B cell (primary cell): ENCODE results near the gene WDR64. TPM values are rescaled to one million over a fixed set of nuclear protein-coding genes. Genes with fewer than 3 reads are reported as not detected.

ENCODE experiments used
- ATAC-seq: fragments of 200-7000 bp; cut with Tn5 transposase; one replicate; pipeline ENCODE4 v1.10.0; 2021; ENCODE audit warnings: low read depth, mild to moderate bottlenecking, moderate number of reproducible peaks, moderate library complexity
- CTCF ChIA-PET: fragments of 350-600 bp; sonication (Branson Sonifier 250); formaldehyde crosslinking; loops from one replicate; lab custom pipeline; 2021; ENCODE audit warnings: antibody characterized with exemption, inconsistent platforms; lab: Charles Lee
- POLR2A ChIA-PET: fragments of 350-600 bp; sonication (Branson Sonifier 250); formaldehyde crosslinking; loops from one replicate; lab custom pipeline; 2021; ENCODE audit warnings: antibody characterized with exemption; lab: Charles Lee
- DNase-seq: peaks from one replicate; pipeline ENCODE4 v3.0.0; 2013
- H2AFZ ChIP-seq: 2 replicates; pipeline ENCODE4 v1.6.1; 2012; ENCODE audit warnings: mild to moderate bottlenecking, low read depth, low read length; ENCODE audit not compliant: insufficient read depth, poor library complexity, severe bottlenecking
- H3K27ac ChIP-seq, 2 donors: 1 replicate in 1 of 2; 2 replicates in 1 of 2; pipeline ENCODE4 v1.5.1; 2012 to 2013; ENCODE audit warnings: low read length in 2 of 2, mild to moderate bottlenecking in 2 of 2, moderate library complexity in 1 of 2
- H3K27me3 ChIP-seq, 4 experiments: fragments of 200-600 bp in 1 of 4; sonication (generic) in 1 of 4; replicated peaks in 1 of 4; 1 replicate in 2 of 4; 2 replicates in 2 of 4; pipeline versions ENCODE4 v1.6.1 to v1.7.0; 2013 to 2016; ENCODE audit warnings: low read length in 3 of 4, mild to moderate bottlenecking in 2 of 4, mixed read lengths in 1 of 4, moderate library complexity in 1 of 4; ENCODE audit not compliant: insufficient read depth in 4 of 4, control insufficient read depth in 3 of 4; ENCODE audit errors: control extremely low read depth in 1 of 4
- H3K36me3 ChIP-seq, 2 experiments: replicated peaks in 1 of 2; 1 replicate in 1 of 2; 2 replicates in 1 of 2; pipeline versions ENCODE4 v1.6.1 to v1.7.1; 2013; ENCODE audit warnings: low read length in 1 of 2; ENCODE audit not compliant: insufficient read depth in 2 of 2, control insufficient read depth in 1 of 2; ENCODE audit errors: control extremely low read depth in 1 of 2, extremely low read depth in 1 of 2
- H3K4me1 ChIP-seq, 2 donors: fragments of 200-600 bp in 1 of 2; sonication (generic) in 1 of 2; 1 replicate in 1 of 2; 2 replicates in 1 of 2; pipeline versions ENCODE4 v1.5.1 to v1.6.1; 2013 to 2017; ENCODE audit warnings: low read length in 2 of 2; ENCODE audit not compliant: control insufficient read depth in 2 of 2, insufficient read depth in 2 of 2
- H3K4me2 ChIP-seq: replicated peaks from 2 replicates; pipeline ENCODE3; 2012; ENCODE audit warnings: mild to moderate bottlenecking, low read depth, low read length; ENCODE audit not compliant: poor library complexity, severe bottlenecking
- H3K4me3 ChIP-seq, 5 experiments: fragments of 200-600 bp in 1 of 5; sonication (generic) in 1 of 5; 1 replicate in 3 of 5; 2 replicates in 2 of 5; pipeline versions ENCODE4 v1.5.1 to v1.7.0; 2011 to 2016; ENCODE audit warnings: low read length in 4 of 5, mild to moderate bottlenecking in 4 of 5, low read depth in 2 of 5, control low read depth in 1 of 5, moderate library complexity in 1 of 5; ENCODE audit not compliant: insufficient read depth in 1 of 5; ENCODE audit errors: control extremely low read depth in 1 of 5, extremely low read depth in 1 of 5
- H3K79me2 ChIP-seq: fragments of 200-600 bp; sonication (generic); one replicate; pipeline ENCODE4 v1.6.0; 2016; ENCODE audit warnings: low read length; ENCODE audit not compliant: control insufficient read depth, insufficient read depth
- H3K9ac ChIP-seq: fragments of 200-600 bp; sonication (generic); 2 replicates; pipeline ENCODE4 v1.6.1; 2017; ENCODE audit warnings: mild to moderate bottlenecking, low read length, moderate library complexity
- H3K9me3 ChIP-seq, 3 donors: one replicate each; pipeline versions ENCODE4 v1.6.1 to v1.7.1; 2013; ENCODE audit warnings: low read length in 2 of 3; ENCODE audit not compliant: control insufficient read depth in 2 of 3, insufficient read depth in 1 of 3; ENCODE audit errors: control extremely low read depth in 1 of 3
- H4K20me1 ChIP-seq: 2 replicates; pipeline ENCODE4 v1.6.0; 2012; ENCODE audit warnings: mild to moderate bottlenecking, low read length; ENCODE audit not compliant: insufficient read depth, control insufficient read depth, poor library complexity, severe bottlenecking
- H3K27ac Mint-ChIP-seq: one replicate; pipeline ENCODE4 v1.8.0; 2021; ENCODE audit warnings: mixed read lengths
- H3K27me3 Mint-ChIP-seq: one replicate; pipeline ENCODE4 v1.8.0; 2021; ENCODE audit warnings: mixed read lengths
- H3K4me1 Mint-ChIP-seq: one replicate; pipeline ENCODE4 v1.8.0; 2021; ENCODE audit warnings: mixed read lengths
- H3K4me3 Mint-ChIP-seq: one replicate; pipeline ENCODE4 v1.8.0; 2021; ENCODE audit warnings: mixed read lengths
- H3K9me3 Mint-ChIP-seq: one replicate; pipeline ENCODE4 v1.8.0; 2022; ENCODE audit warnings: mixed read lengths; ENCODE audit not compliant: insufficient read depth
- CTCF ChIP-seq: fragments of 200-600 bp; IDR thresholded peaks from one replicate; pipeline ENCODE4 v1.8.0; 2022; ENCODE audit warnings: antibody characterized with exemption, mild to moderate bottlenecking
- EZH2 ChIP-seq: IDR thresholded peaks from 2 replicates; pipeline ENCODE4 v1.6.1; 2012; ENCODE audit warnings: borderline replicate concordance, low read depth, mild to moderate bottlenecking, moderate library complexity, low read length; ENCODE audit not compliant: insufficient read depth, poor library complexity, severe bottlenecking
- WGBS: methylation state at CpG from one replicate; pipeline ENCODE4 v1.1.5; 2013; ENCODE audit warnings: missing lambda C conversion rate; ENCODE audit not compliant: insufficient coverage; 5-methylcytosine and 5-hydroxymethylcytosine counted together
- intact Hi-C: fragments of 100-400 bp; cut with micrococcal nuclease; formaldehyde crosslinking; loops from one replicate; pipeline ENCODE4 v1.10.0; 2022
- polyA plus RNA-seq: library from polyadenylated mRNA; depleted of rRNA; stranded (reverse); fragments of >200 nt; gene quantifications from 2 replicates; pipeline ENCODE4 v1.2.3, GENCODE V29; 2012
- total RNA-seq, 2 donors: library from RNA; stranded (reverse); fragments of 120-200 nt in 1 of 2; gene quantifications; 1 replicate in 1 of 2; 2 replicates in 1 of 2; pipeline versions ENCODE4 v1.2.3 to v1.2.4, GENCODE V29; 2013 to 2022

Gene WDR64
- total and polyA plus RNA-seq, 2 donors (not counting 1 experiment from before 2014, with no cell fraction given): 0.13 TPM; not detected in 1

- Mint-ChIP-seq H3K4me3 (no peak overlapping the region), H3K27me3 (peaks cover 17% of the 10 kb centered on the region), H3K27ac (no peak overlapping the region), H3K4me1 (no peaks in the 10 kb centered on the region), H3K9me3 (no peaks in the 10 kb centered on the region)
- H2AFZ ChIP-seq: no peak overlapping the region
- H3K4me3 ChIP-seq: no peak overlapping the region
- POLR2A ChIA-PET: no interaction called here
- WGBS: no CpG with 5 or more reads among the region's 3 CpGs
- intact Hi-C loops: no loop called here
- TF ChIP-seq EZH2 (no peak), CTCF (no peak)
- no peak for DNase-seq
- H3K9me3 ChIP-seq: peaks cover 0 to 2% (median 0%) of the 10 kb centered on the region in 3 donors
- H3K4me1 ChIP-seq: no peaks in the 10 kb centered on the region
- no peak overlapping the region for H3K27ac ChIP-seq
- no peaks in the 10 kb centered on the region for H3K27me3 ChIP-seq
- H3K79me2 ChIP-seq: no peaks in the 10 kb centered on the region
- no peak overlapping the region for H3K4me2 ChIP-seq
- CTCF ChIA-PET: no interaction called here
- H3K9ac ChIP-seq: no peak overlapping the region
- no peaks in the 10 kb centered on the region for H3K36me3 ChIP-seq
- no peaks in the 10 kb centered on the region for H4K20me1 ChIP-seq
- ATAC-seq: no peak
Observed at GRCh38 chr1:241736387-241736786, 84.3 kb downstream of the WDR64 start.

DNA sequence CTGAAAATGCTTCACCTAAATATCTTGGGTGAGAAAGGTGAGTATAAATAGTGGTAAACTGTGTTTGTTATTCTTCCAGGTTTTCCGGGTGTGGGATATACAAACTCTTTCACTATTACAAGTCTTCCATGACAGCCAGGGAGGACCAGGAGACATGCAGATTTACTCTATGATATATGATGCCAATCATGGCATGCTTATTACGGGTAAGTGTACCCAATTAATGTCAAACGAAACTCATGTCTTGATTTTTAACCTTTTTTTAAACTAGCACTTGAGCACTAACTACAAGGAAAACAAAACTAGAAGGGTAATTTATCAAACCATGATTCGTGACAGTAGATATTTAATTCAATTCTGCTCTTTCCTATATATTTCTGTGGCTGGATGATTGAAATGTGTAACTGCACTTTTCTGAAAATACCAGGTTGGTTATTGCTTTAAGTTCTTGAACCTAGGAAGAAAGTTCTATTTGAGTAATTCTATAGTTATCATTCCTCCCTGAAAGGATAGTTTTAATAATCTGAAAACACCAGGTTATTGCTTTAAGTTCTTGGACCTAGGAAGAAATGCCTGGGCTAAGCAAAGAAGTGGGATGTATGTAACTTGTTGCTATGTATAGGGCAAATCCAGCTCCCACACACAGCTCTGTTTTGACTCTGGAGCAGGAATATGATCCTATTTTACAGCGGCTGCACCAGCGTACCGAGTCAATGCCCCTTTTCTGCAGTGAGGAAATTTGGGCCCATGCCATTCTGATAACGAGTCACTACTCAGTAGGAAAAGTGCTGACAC lies 86.4 kb downstream of the WDR64 start:
- TF ChIP-seq EZH2 (no peak), CTCF (no peak)
- Histone ChIP-seq H3K4me1 (no peaks in the 10 kb centered on the region), H3K27ac (no peak overlapping the region), H2AFZ (no peak overlapping the region), H3K9ac (no peak overlapping the region), H3K79me2 (no peaks in the 10 kb centered on the region), H4K20me1 (no peaks in the 10 kb centered on the region), H3K27me3 (no peaks in the 10 kb centered on the region), H3K36me3 (no peaks in the 10 kb centered on the region), H3K4me3 (no peak overlapping the region), H3K9me3 (peaks cover 0 to 2% (median 0%) of the 10 kb centered on the region in 3 donors), H3K4me2 (no peak overlapping the region)
- no peak overlapping the region for H3K27ac Mint-ChIP-seq
- CTCF ChIA-PET: no interaction called here
- peaks cover 19% of the 10 kb centered on the region for H3K27me3 Mint-ChIP-seq
- DNase-seq (no peak), ATAC-seq (no peak)
- POLR2A ChIA-PET: no interaction called here
- intact Hi-C loops: no loop called here
- no peak overlapping the region for H3K4me3 Mint-ChIP-seq
- 90% methylated on average over 2 of the region's 8 CpGs for WGBS
- H3K4me1 Mint-ChIP-seq: no peaks in the 10 kb centered on the region
- H3K9me3 Mint-ChIP-seq: no peaks in the 10 kb centered on the region
